HG02623 (cell line): ENCODE measurements around the gene FEN1.

Experiments
- ATAC-seq: cut with Tn5 transposase; IDR thresholded peaks from one replicate; pipeline ENCODE4 v1.9.1; 2021; ENCODE audit warnings: moderate library complexity; ENCODE audit not compliant: unreplicated experiment

FEN1 gene

GRCh38 chr11:61756452-61757212, 36.1 kb upstream of the FEN1 start:
- ATAC-seq: no peak

- ATAC-seq: no peak
Measured at GRCh38 chr11:61757213-61757862, 35.4 kb upstream of the FEN1 start.

- no peak for ATAC-seq
Measured at GRCh38 chr11:61760946-61761345, 31.8 kb upstream of the FEN1 start.

- no peak for ATAC-seq
Measured at GRCh38 chr11:61761440-61762222, 31.1 kb upstream of the FEN1 start.

GRCh38 chr11:61762223-61762615, 30.5 kb upstream of the FEN1 start:
- no peak for ATAC-seq

GRCh38 chr11:61762798-61763197, 29.9 kb upstream of the FEN1 start:
- ATAC-seq: no peak

- no peak for ATAC-seq
Measured at GRCh38 chr11:61763930-61764605, 28.6 kb upstream of the FEN1 start.

- ATAC-seq: no peak
Measured at GRCh38 chr11:61764606-61765260, 28.0 kb upstream of the FEN1 start.

GRCh38 chr11:61765550-61766253, 27.0 kb upstream of the FEN1 start:
- no peak for ATAC-seq

- ATAC-seq: no peak
Measured at GRCh38 chr11:61766353-61766841, 26.3 kb upstream of the FEN1 start.

GRCh38 chr11:61768376-61769076, 24.2 kb upstream of the FEN1 start:
- ATAC-seq: no peak

GRCh38 chr11:61769169-61769920, 23.4 kb upstream of the FEN1 start:
- ATAC-seq: no peak

- no peak for ATAC-seq
Measured at GRCh38 chr11:61769946-61770683, 22.6 kb upstream of the FEN1 start.

GRCh38 chr11:61771195-61771894, 21.4 kb upstream of the FEN1 start:
- no peak for ATAC-seq

- no peak for ATAC-seq
Measured at GRCh38 chr11:61771985-61772455, 20.7 kb upstream of the FEN1 start.

GRCh38 chr11:61773356-61773755, 19.4 kb upstream of the FEN1 start:
- ATAC-seq: no peak

GRCh38 chr11:61773809-61774208, 18.9 kb upstream of the FEN1 start:
- ATAC-seq: no peak
